HG03432 (cell line): Measurements from ENCODE around the gene ERMAP.
"Not testable (repeated sequence)": the region's sequence is repeated elsewhere in the genome, so short reads cannot be mapped to it uniquely, and the experiment has no call there.

ENCODE experiments used
- ATAC-seq: cut with Tn5 transposase; IDR thresholded peaks from one replicate; pipeline ENCODE4 v1.9.1; 2021; ENCODE audit warnings: mild to moderate bottlenecking, moderate library complexity; ENCODE audit not compliant: unreplicated experiment

The ERMAP gene

GRCh38 chr1:42868466-42868865 is 51.5 kb downstream of the ERMAP start:
- ATAC-seq: not testable (repeated sequence)

- not testable (repeated sequence) for ATAC-seq
These were observed 52.3 kb downstream of the ERMAP start for GRCh38 chr1:42869254-42869653.

DNA sequence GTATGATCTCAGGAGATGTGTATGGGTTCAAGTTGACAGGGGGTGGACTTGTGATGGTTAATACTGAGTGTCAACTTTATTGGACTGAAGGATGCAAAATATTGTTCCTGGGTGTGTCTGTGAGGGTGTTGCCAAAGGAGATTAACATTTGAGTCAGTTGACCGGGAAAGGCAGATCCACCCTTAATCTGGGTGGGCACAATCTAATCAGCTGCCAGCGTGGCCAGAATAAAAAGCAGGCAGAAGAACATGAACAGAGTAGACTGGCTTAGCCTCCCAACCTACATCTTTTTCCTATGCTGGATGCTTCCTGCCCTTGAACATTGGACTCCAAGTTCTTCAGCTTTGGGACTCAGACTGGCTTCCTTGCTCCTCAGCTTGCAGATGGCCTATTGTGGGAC is 52.8 kb downstream of the ERMAP start:
- ATAC-seq: not testable (repeated sequence)

DNA sequence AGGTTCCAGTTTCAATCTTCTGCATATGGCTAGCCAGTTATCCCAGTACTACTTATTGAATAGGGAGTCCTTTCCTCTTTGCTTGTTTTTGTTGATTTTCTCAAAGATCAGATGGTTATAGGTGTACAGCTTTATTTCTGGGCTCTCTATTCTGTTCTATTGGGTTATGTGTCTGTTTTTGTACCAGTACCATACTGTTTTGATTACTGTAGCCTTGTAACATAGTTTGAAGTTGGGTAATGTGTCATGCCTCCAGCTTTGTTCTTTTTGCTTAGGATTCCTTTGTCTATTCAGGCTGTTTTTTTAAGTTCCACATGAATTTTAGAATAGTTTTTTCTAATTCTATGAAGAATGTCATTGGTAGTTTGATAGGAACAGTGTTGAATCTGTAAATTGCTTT is 56.2 kb downstream of the ERMAP start:
- ATAC-seq: not testable (repeated sequence)

GRCh38 chr1:42873670-42874069 is 56.7 kb downstream of the ERMAP start:
- no peak for ATAC-seq

DNA sequence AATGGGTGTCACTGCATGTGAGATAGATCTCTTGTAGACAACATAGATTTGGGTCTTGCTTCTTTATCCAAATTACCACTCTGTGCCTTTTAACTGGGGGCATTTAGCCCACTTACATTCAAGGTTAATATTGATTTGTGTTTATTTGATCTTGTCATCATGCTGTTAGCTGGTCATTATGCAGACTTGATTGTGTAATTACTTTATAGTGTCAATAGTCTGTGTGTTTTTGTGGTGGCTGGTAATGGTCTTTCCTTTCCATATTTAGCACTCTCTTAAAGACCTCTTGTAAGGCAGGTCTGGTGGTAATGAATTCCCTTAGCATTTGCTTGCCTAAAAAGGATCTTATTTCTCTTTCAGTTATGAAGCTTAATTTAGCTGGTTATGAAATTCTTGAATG is 59.1 kb downstream of the ERMAP start:
- no peak for ATAC-seq

GRCh38 chr1:42877380-42877779 is 60.5 kb downstream of the ERMAP start:
- no peak for ATAC-seq

GRCh38 chr1:42880384-42880783 is 63.5 kb downstream of the ERMAP start:
- ATAC-seq: no peak

GRCh38 chr1:42886046-42886739 is 69.3 kb downstream of the ERMAP start:
- no peak for ATAC-seq

- no peak for ATAC-seq
These were observed 69.9 kb downstream of the ERMAP start for GRCh38 chr1:42886800-42887199.

DNA sequence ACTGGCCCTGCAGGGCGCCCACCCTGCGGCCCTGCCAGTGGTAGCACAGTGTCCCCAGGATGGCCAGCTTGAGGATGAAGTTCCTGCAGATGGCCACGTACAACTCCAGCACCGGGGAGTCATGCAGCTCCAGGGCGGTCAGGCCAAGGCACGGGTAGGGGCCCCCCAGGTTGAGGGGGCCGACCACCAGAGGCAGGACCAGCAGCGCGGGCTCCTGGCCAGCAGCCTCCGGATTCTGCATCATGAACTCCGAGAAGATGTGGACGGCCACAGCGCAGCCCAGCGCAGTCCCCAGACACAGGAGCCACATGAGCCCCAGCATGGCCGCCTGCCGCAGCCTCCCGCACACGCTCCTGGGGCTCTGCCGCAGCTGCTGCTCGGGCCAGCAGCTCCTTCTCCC is 70.4 kb downstream of the ERMAP start:
- ATAC-seq: no peak

DNA sequence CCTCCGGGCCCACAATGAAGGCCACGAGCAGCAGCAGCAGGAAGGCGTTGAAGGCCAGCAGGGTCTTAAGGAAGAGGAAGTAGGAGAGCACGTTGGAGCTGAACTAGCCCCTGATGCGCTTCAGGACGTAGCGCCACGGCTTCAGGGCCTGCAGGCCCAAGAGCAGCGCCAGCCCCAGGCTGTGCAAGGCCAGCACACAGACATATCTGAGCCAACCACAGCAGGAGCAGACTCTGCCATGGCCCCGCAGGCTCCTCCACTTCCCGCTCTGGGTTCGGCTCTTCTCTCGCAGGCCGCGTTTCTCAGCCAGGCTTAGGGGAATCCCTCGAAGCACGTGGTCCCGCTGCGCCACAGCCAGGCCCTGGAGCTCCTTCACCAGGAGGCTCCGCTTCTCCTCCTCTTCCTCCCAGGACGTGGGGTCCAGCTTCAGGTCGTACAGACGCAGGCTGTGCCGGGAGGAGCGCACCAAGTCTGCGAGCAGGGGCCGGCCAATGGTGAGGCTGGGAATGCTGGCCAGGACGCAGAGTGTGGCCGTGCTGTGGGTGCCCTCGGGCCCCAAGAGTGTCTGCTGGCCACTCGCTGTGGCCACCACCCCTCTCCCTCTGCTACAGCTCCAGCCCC is 71.2 kb downstream of the ERMAP start:
- no peak for ATAC-seq

- no peak for ATAC-seq
These were observed 72.3 kb downstream of the ERMAP start for GRCh38 chr1:42889264-42889663.

DNA sequence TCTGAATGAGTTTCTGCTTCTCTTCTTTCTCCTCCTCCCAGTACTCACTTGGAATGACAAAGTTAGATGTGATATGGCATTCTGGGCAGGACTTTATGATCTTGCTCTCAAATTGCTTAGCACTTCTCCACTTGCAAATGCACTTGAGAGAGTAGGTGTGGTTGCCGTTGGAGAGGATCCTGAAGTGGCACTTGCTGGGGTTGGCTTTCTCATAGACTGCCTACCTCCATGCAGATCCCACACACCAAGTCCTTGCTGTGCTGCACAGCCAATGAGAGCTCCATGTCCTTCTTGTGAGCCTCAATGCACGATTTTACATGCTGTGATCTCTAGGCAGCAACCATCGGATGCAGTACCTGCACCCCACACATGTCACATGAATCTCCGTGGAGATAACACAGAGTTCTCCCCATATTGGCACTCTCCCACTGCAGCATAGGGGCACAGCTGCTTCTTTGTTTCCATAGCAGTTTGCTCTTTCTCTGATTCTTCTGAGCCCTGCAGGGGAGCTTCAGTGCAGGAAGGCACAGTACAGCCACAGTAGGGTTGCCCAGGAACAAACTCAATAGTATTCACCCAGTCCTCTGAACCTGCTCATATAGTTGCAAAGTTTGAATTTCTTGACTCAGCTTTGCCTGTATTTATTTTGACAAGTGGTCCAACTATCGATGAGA is 74.7 kb downstream of the ERMAP start:
- ATAC-seq: no peak
